Epithelial cell of proximal tubule (primary cell): ENCODE data around the gene SLC25A12. TPM values are rescaled to one million over a fixed set of nuclear protein-coding genes. Genes with fewer than 3 reads are reported as not detected.
"Not testable (repeated sequence)": the region's sequence is repeated elsewhere in the genome, so short reads cannot be mapped to it uniquely, and the experiment has no call there.

Experiments used
- DNase-seq: peaks from one replicate; pipeline ENCODE4 v3.0.0-alpha.2; 2011; ENCODE audit warnings: low read depth
- H3K4me3 ChIP-seq: 2 replicates; pipeline ENCODE4 v1.5.1; 2011; ENCODE audit warnings: low read depth, mild to moderate bottlenecking, low read length
- CTCF ChIP-seq: conservative IDR thresholded peaks from 2 replicates; pipeline ENCODE4 v1.5.1; 2012; ENCODE audit warnings: low read depth, mild to moderate bottlenecking, low read length
- total RNA-seq: library from RNA; depleted of rRNA; stranded (reverse); fragments of >200 nt; gene quantifications from 2 replicates; pipeline ENCODE4 v1.2.3, GENCODE V29; 2015

The SLC25A12 gene
- total RNA-seq, 1 donor from 2014 or later, result 8.6 TPM

- no peak for TF ChIP-seq CTCF
- DNase-seq, result no peak
- H3K4me3 ChIP-seq, result no peak overlapping the region
Observed at GRCh38 chr2:171785450-171785849, 108.6 kb downstream of the SLC25A12 start.

- no peak for DNase-seq
- no peak overlapping the region for H3K4me3 ChIP-seq
- no peak for TF ChIP-seq CTCF
Observed at GRCh38 chr2:171778515-171778914, 115.5 kb downstream of the SLC25A12 start.

GRCh38 chr2:171774581-171774980 is 119.5 kb downstream of the SLC25A12 start:
- H3K4me3 ChIP-seq, DNase-seq: not testable (repeated sequence)

GRCh38 chr2:171772373-171772772 is 121.7 kb downstream of the SLC25A12 start:
- no peak for DNase-seq
- no peak overlapping the region for H3K4me3 ChIP-seq
- no peak for TF ChIP-seq CTCF

- no peak for DNase-seq
- no peak for TF ChIP-seq CTCF
- no peak overlapping the region for H3K4me3 ChIP-seq
Observed at GRCh38 chr2:171771463-171771862, 122.6 kb downstream of the SLC25A12 start.

- no peak for TF ChIP-seq CTCF
- DNase-seq, result no peak
- no peak overlapping the region for H3K4me3 ChIP-seq
Observed at GRCh38 chr2:171763602-171764001, 130.4 kb downstream of the SLC25A12 start.

- no peak for TF ChIP-seq CTCF
- H3K4me3 ChIP-seq, result no peak overlapping the region
- DNase-seq, result no peak
Observed at GRCh38 chr2:171762879-171763573, 131.0 kb downstream of the SLC25A12 start.

GRCh38 chr2:171761176-171761575 is 132.9 kb downstream of the SLC25A12 start:
- H3K4me3 ChIP-seq, DNase-seq: not testable (repeated sequence)

- not testable (repeated sequence) for DNase-seq, H3K4me3 ChIP-seq
Observed at GRCh38 chr2:171758762-171759161, 135.3 kb downstream of the SLC25A12 start.
